ENCODE results near the gene SLC16A14.

The SLC16A14 gene

GRCh38 chr2:230097424-230097823 lies 28.7 kb upstream of the SLC16A14 start:
- Histone ChIP-seq H2AFZ (ENCODE audit: low read length) (no peak overlapping the region), H3K4me3 (ENCODE audit: low read length, poor library complexity, severe bottlenecking) (no peak overlapping the region), H3K9me2 (replicated peaks; ENCODE audit: low read depth, low read length) (no peaks in the 10 kb centered on the region), H3K27me3 (ENCODE audit: insufficient read depth, low read length, poor library complexity, severe bottlenecking) (peaks cover 4% of the 10 kb centered on the region), H3K36me3 (ENCODE audit: insufficient read depth, low read length) (no peaks in the 10 kb centered on the region), H3K79me2 (ENCODE audit: insufficient read depth, low read length) (no peaks in the 10 kb centered on the region), H4K20me1 (ENCODE audit: insufficient read depth, low read length, poor library complexity, severe bottlenecking) (no peaks in the 10 kb centered on the region), H3K4me1 (ENCODE audit: insufficient read depth, low read length, poor library complexity, severe bottlenecking) (no peaks in the 10 kb centered on the region), H3K9ac (ENCODE audit: low read depth, low read length, poor library complexity, severe bottlenecking) (no peak overlapping the region), H3K9me3 (ENCODE audit: insufficient read depth, low read depth, low read length) (0 out of 2 replicates have a peak, but pooled peaks cover 2% of the 10 kb centered on the region), H3F3A (ENCODE audit: low read depth) (no peaks in the 10 kb centered on the region), H3K4me2 (ENCODE audit: low read depth, low read length, poor library complexity, severe bottlenecking) (no peak overlapping the region)
- TF ChIP-seq CTCF (conservative IDR thresholded peaks at IDR 0.05; ENCODE audit: low read length) (no peak), EZH2phosphoT487 (IDR thresholded peaks at IDR 0.05; ENCODE audit: borderline replicate concordance) (no peak)

GRCh38 chr2:230090967-230091366 lies 22.2 kb upstream of the SLC16A14 start:
- no peak overlapping the region for H3K9ac ChIP-seq (ENCODE audit: low read depth, low read length, poor library complexity, severe bottlenecking)
- no peak for TF ChIP-seq CTCF (conservative IDR thresholded peaks at IDR 0.05; ENCODE audit: low read length)
- no peak for TF ChIP-seq EZH2phosphoT487 (IDR thresholded peaks at IDR 0.05; ENCODE audit: borderline replicate concordance)
- no peaks in the 10 kb centered on the region for H3K4me1 ChIP-seq (ENCODE audit: insufficient read depth, low read length, poor library complexity, severe bottlenecking)
- H2AFZ ChIP-seq (ENCODE audit: low read length): no peak overlapping the region
- no peak overlapping the region for H3K4me2 ChIP-seq (ENCODE audit: low read depth, low read length, poor library complexity, severe bottlenecking)
- H3K9me2 ChIP-seq (replicated peaks; ENCODE audit: low read depth, low read length): no peaks in the 10 kb centered on the region
- no peak overlapping the region for H3K4me3 ChIP-seq (ENCODE audit: low read length, poor library complexity, severe bottlenecking)
- no peaks in the 10 kb centered on the region for H3K36me3 ChIP-seq (ENCODE audit: insufficient read depth, low read length)
- no peaks in the 10 kb centered on the region for H4K20me1 ChIP-seq (ENCODE audit: insufficient read depth, low read length, poor library complexity, severe bottlenecking)
- H3K27me3 ChIP-seq (ENCODE audit: insufficient read depth, low read length, poor library complexity, severe bottlenecking): peaks cover 10% of the 10 kb centered on the region
- no peaks in the 10 kb centered on the region for H3K79me2 ChIP-seq (ENCODE audit: insufficient read depth, low read length)
- no peaks in the 10 kb centered on the region for H3F3A ChIP-seq (ENCODE audit: low read depth)
- 0 out of 2 replicates have a peak, but pooled peaks cover 2% of the 10 kb centered on the region for H3K9me3 ChIP-seq (ENCODE audit: insufficient read depth, low read depth, low read length)

- no peaks in the 10 kb centered on the region for H3K79me2 ChIP-seq (ENCODE audit: insufficient read depth, low read length)
- H3K9me3 ChIP-seq (ENCODE audit: insufficient read depth, low read depth, low read length): no peaks in the 10 kb centered on the region
- no peak overlapping the region for H3K4me3 ChIP-seq (ENCODE audit: low read length, poor library complexity, severe bottlenecking)
- no peaks in the 10 kb centered on the region for H4K20me1 ChIP-seq (ENCODE audit: insufficient read depth, low read length, poor library complexity, severe bottlenecking)
- H3K4me2 ChIP-seq (ENCODE audit: low read depth, low read length, poor library complexity, severe bottlenecking): no peak overlapping the region
- no peaks in the 10 kb centered on the region for H3K4me1 ChIP-seq (ENCODE audit: insufficient read depth, low read length, poor library complexity, severe bottlenecking)
- no peaks in the 10 kb centered on the region for H3K9me2 ChIP-seq (replicated peaks; ENCODE audit: low read depth, low read length)
- no peaks in the 10 kb centered on the region for H3K36me3 ChIP-seq (ENCODE audit: insufficient read depth, low read length)
- no peak overlapping the region for H3K9ac ChIP-seq (ENCODE audit: low read depth, low read length, poor library complexity, severe bottlenecking)
- H2AFZ ChIP-seq (ENCODE audit: low read length): no peak overlapping the region
- H3K27me3 ChIP-seq (ENCODE audit: insufficient read depth, low read length, poor library complexity, severe bottlenecking): no peaks in the 10 kb centered on the region
- no peaks in the 10 kb centered on the region for H3F3A ChIP-seq (ENCODE audit: low read depth)
- no peak for TF ChIP-seq EZH2phosphoT487 (IDR thresholded peaks at IDR 0.05; ENCODE audit: borderline replicate concordance)
These were observed 16.5 kb upstream of the SLC16A14 start for GRCh38 chr2:230085201-230085600.

- no peak for TF ChIP-seq EZH2phosphoT487 (IDR thresholded peaks at IDR 0.05; ENCODE audit: borderline replicate concordance)
- TF ChIP-seq CTCF (conservative IDR thresholded peaks at IDR 0.05; ENCODE audit: low read length): no peak
- H2AFZ ChIP-seq (ENCODE audit: low read length): no peak overlapping the region
These were observed 9.3 kb upstream of the SLC16A14 start for GRCh38 chr2:230077851-230078547.

More at GRCh38 chr2:230077851-230078547, 9.3 kb upstream of the SLC16A14 start:
- H3K79me2 ChIP-seq (ENCODE audit: insufficient read depth, low read length): no peaks in the 10 kb centered on the region
- H3F3A ChIP-seq (ENCODE audit: low read depth): no peaks in the 10 kb centered on the region
- no peaks in the 10 kb centered on the region for H3K9me2 ChIP-seq (replicated peaks; ENCODE audit: low read depth, low read length)
- H4K20me1 ChIP-seq (ENCODE audit: insufficient read depth, low read length, poor library complexity, severe bottlenecking): no peaks in the 10 kb centered on the region
- no peak overlapping the region for H3K9ac ChIP-seq (ENCODE audit: low read depth, low read length, poor library complexity, severe bottlenecking)
- H3K4me1 ChIP-seq (ENCODE audit: insufficient read depth, low read length, poor library complexity, severe bottlenecking): no peaks in the 10 kb centered on the region
- H3K9me3 ChIP-seq (ENCODE audit: insufficient read depth, low read depth, low read length): no peaks in the 10 kb centered on the region
- no peak overlapping the region for H3K4me3 ChIP-seq (ENCODE audit: low read length, poor library complexity, severe bottlenecking)
- H3K27me3 ChIP-seq (ENCODE audit: insufficient read depth, low read length, poor library complexity, severe bottlenecking): no peaks in the 10 kb centered on the region
- H3K4me2 ChIP-seq (ENCODE audit: low read depth, low read length, poor library complexity, severe bottlenecking): no peak overlapping the region
- no peaks in the 10 kb centered on the region for H3K36me3 ChIP-seq (ENCODE audit: insufficient read depth, low read length)
